AG10803 (cell line): ENCODE data around the gene OR3A2.
"Not testable (repeated sequence)": the region's sequence is repeated elsewhere in the genome, so short reads cannot be mapped to it uniquely, and the experiment has no call there.

Source experiments
- DNase-seq: peaks from one replicate; pipeline ENCODE4 v3.0.0; 2010; ENCODE audit warnings: low read depth
- H3K4me3 ChIP-seq: 2 replicates; pipeline ENCODE4 v1.5.1; 2011; ENCODE audit warnings: mild to moderate bottlenecking, low read length, control low read depth
- CTCF ChIP-seq: conservative IDR thresholded peaks from 2 replicates; pipeline ENCODE4 v1.5.1; 2011; ENCODE audit warnings: mild to moderate bottlenecking, low read length, control low read depth, inconsistent platforms

OR3A2 gene

GRCh38 chr17:3335876-3336275 lies 50.2 kb downstream of the OR3A2 start:
- no peak for TF ChIP-seq CTCF
- H3K4me3 ChIP-seq: no peak overlapping the region
- no peak for DNase-seq

- DNase-seq: no peak
- TF ChIP-seq CTCF: no peak
- H3K4me3 ChIP-seq: no peak overlapping the region
These were observed 67.8 kb downstream of the OR3A2 start for GRCh38 chr17:3318336-3318735.

GRCh38 chr17:3316836-3317235 lies 69.3 kb downstream of the OR3A2 start:
- no peak for DNase-seq
- TF ChIP-seq CTCF: no peak
- H3K4me3 ChIP-seq: no peak overlapping the region

GRCh38 chr17:3308603-3309002 lies 77.5 kb downstream of the OR3A2 start:
- no peak overlapping the region for H3K4me3 ChIP-seq
- no peak for TF ChIP-seq CTCF
- DNase-seq: no peak

GRCh38 chr17:3298260-3298659 lies 87.8 kb downstream of the OR3A2 start, which contains the start of gene OR3A1:
OR3A1 (minus strand) TSS chr17:3298360; CDS start chr17:3292582, 5,778 bp downstream.
- no peak within 1 kb of the TSS for H3K4me3 ChIP-seq
- TF ChIP-seq CTCF: no peak
- no peak for DNase-seq

GRCh38 chr17:3295632-3296031 lies 90.5 kb downstream of the OR3A2 start:
- no peak for TF ChIP-seq CTCF
- H3K4me3 ChIP-seq: no peak overlapping the region
- no peak for DNase-seq

GRCh38 chr17:3293548-3293947 lies 92.6 kb downstream of the OR3A2 start:
- not testable (repeated sequence) for DNase-seq, H3K4me3 ChIP-seq

GRCh38 chr17:3282901-3283300 lies 103.2 kb downstream of the OR3A2 start:
- no peak for DNase-seq
- no peak overlapping the region for H3K4me3 ChIP-seq
- TF ChIP-seq CTCF: no peak
